OCI-LY1 (cell line): ENCODE results near the gene CLDND2.

ENCODE experiments used
- H2AFZ ChIP-seq: fragments of 200-600 bp; sonication (generic), shearing (Covaris generic); 2 replicates; pipeline ENCODE4 v1.6.0; 2014; ENCODE audit warnings: antibody characterized with exemption, mild to moderate bottlenecking, low read length
- H3F3A ChIP-seq: fragments of 200-600 bp; sonication (generic), shearing (Covaris generic); 2 replicates; pipeline ENCODE4 v1.6.0; 2014; ENCODE audit warnings: mild to moderate bottlenecking, antibody characterized with exemption, low read length, moderate library complexity; ENCODE audit not compliant: insufficient read depth
- H3K27ac ChIP-seq: fragments of 200-600 bp; sonication (generic); 2 replicates; pipeline ENCODE4 v1.5.1; 2014; ENCODE audit warnings: low read length, mixed run types, mild to moderate bottlenecking, low read depth; ENCODE audit not compliant: poor library complexity, severe bottlenecking
- H3K27me3 ChIP-seq: fragments of 200-600 bp; sonication (generic); 2 replicates; pipeline ENCODE4 v1.6.0; 2014; ENCODE audit warnings: antibody characterized with exemption, mild to moderate bottlenecking, low read length, moderate library complexity; ENCODE audit not compliant: insufficient read depth
- H3K36me3 ChIP-seq: fragments of 200-600 bp; sonication (generic); 2 replicates; pipeline ENCODE4 v1.6.1; 2014; ENCODE audit warnings: mild to moderate bottlenecking, antibody characterized with exemption, low read length, moderate library complexity, mixed read lengths; ENCODE audit not compliant: insufficient read depth
- H3K4me1 ChIP-seq: fragments of 200-600 bp; sonication (generic); 2 replicates; pipeline ENCODE4 v1.5.1; 2014; ENCODE audit warnings: mild to moderate bottlenecking, low read length, moderate library complexity; ENCODE audit not compliant: insufficient read depth, severe bottlenecking
- H3K4me2 ChIP-seq: fragments of 200-600 bp; sonication (generic), shearing (Covaris generic); 2 replicates; pipeline ENCODE4 v1.6.1; 2014; ENCODE audit warnings: low read length
- H3K4me3 ChIP-seq: fragments of 200-600 bp; sonication (generic); 2 replicates; pipeline ENCODE4 v1.5.1; 2014; ENCODE audit warnings: low read length, low read depth, mild to moderate bottlenecking, mixed read lengths; ENCODE audit not compliant: poor library complexity, severe bottlenecking
- H3K79me2 ChIP-seq: fragments of 200-600 bp; shearing (Covaris generic); 2 replicates; pipeline ENCODE4 v1.6.1; 2016; ENCODE audit warnings: mixed run types, low read length, mixed read lengths; ENCODE audit not compliant: insufficient read depth
- H3K9ac ChIP-seq: fragments of 200-600 bp; sonication (generic), shearing (Covaris generic); 2 replicates; pipeline ENCODE4 v1.6.1; 2014; ENCODE audit warnings: mild to moderate bottlenecking, low read length, mixed read lengths
- H3K9me2 ChIP-seq: fragments of 200-600 bp; sonication (generic), shearing (Covaris generic); 2 replicates; pipeline ENCODE4 v1.6.1; 2014; ENCODE audit warnings: low read depth, mild to moderate bottlenecking, low read length, mixed read lengths
- H3K9me3 ChIP-seq: fragments of 200-600 bp; shearing (Covaris generic); 2 replicates; pipeline ENCODE4 v1.6.1; 2014; ENCODE audit warnings: low read length, mixed read lengths
- H4K20me1 ChIP-seq: fragments of 200-600 bp; sonication (generic), shearing (Covaris generic); 2 replicates; pipeline ENCODE4 v1.6.0; 2016; ENCODE audit warnings: mild to moderate bottlenecking, low read length; ENCODE audit not compliant: insufficient read depth
- CTCF ChIP-seq: fragments of 200-600 bp; sonication (generic), shearing (Covaris generic); IDR thresholded peaks from 2 replicates; pipeline ENCODE4 v1.5.1; 2017; ENCODE audit warnings: mild to moderate bottlenecking, antibody characterized with exemption, low read length, moderate library complexity, mixed read lengths
- EZH2 ChIP-seq: fragments of 200-600 bp; sonication (generic), shearing (Covaris generic); IDR thresholded peaks from 2 replicates; pipeline ENCODE4 v1.8.0; 2017; ENCODE audit warnings: borderline replicate concordance, mixed run types, mild to moderate bottlenecking, antibody characterized with exemption, low read length, moderate library complexity, mixed read lengths

The CLDND2 gene

GRCh38 chr19:51386882-51387520 lies 18.2 kb upstream of the CLDND2 start:
- Histone ChIP-seq H3K79me2 (no peaks in the 10 kb centered on the region), H3K27me3 (peaks cover 6% of the 10 kb centered on the region; the same call in 1 of the 2 replicates), H2AFZ (no peak overlapping the region), H3K9ac (no peak overlapping the region), H3K4me3 (no peak overlapping the region), H3K4me2 (no peak overlapping the region), H3K36me3 (no peaks in the 10 kb centered on the region), H3K4me1 (peaks cover 20% of the 10 kb centered on the region), H3K9me2 (no peaks in the 10 kb centered on the region), H3K9me3 (no peaks in the 10 kb centered on the region), H3F3A (no peaks in the 10 kb centered on the region), H3K27ac (no peak overlapping the region), H4K20me1 (no peaks in the 10 kb centered on the region)
- no peak for TF ChIP-seq EZH2
- TF ChIP-seq CTCF: no peak

DNA sequence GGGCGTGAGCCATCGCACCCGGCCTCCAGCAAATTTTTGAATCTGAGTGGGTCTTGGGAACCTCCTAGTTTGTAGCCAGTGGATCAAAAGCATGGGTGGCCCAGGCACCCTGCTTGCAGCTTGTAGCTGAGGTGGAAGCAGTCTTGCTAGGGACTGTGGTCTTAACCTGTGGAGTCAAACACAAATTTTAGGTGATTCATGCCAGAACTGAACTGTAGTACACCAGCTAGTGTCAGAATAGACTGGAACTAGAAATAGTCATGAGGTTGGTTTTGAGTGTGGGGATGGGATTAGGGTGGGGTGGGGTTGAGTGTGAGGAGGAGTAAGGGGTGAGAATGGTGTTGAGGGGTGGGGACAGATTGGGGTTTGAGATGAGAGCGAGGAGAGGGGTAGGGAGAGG lies 13.2 kb upstream of the CLDND2 start:
- no peaks in the 10 kb centered on the region for H3K4me1 ChIP-seq
- H4K20me1 ChIP-seq: no peaks in the 10 kb centered on the region
- no peak overlapping the region for H3K9ac ChIP-seq
- no peak overlapping the region for H3K4me2 ChIP-seq
- H3K36me3 ChIP-seq: no peaks in the 10 kb centered on the region; the same call in 1 of the 2 replicates
- no peak overlapping the region for H3K4me3 ChIP-seq
- no peak overlapping the region for H2AFZ ChIP-seq
- H3F3A ChIP-seq: no peaks in the 10 kb centered on the region
- no peaks in the 10 kb centered on the region for H3K9me2 ChIP-seq
- H3K79me2 ChIP-seq: no peaks in the 10 kb centered on the region
- peaks cover 12% of the 10 kb centered on the region; the same call in 1 of the 2 replicates for H3K27me3 ChIP-seq
- TF ChIP-seq EZH2 (no peak), CTCF (no peak)
- H3K9me3 ChIP-seq: no peaks in the 10 kb centered on the region
- no peak overlapping the region for H3K27ac ChIP-seq

- H3K79me2 ChIP-seq: no peaks in the 10 kb centered on the region
- H3K4me3 ChIP-seq: no peak overlapping the region
- no peak overlapping the region for H3K9ac ChIP-seq
- H2AFZ ChIP-seq: no peak overlapping the region
- peaks cover 12% of the 10 kb centered on the region; the same call in 1 of the 2 replicates for H3K27me3 ChIP-seq
- H3K36me3 ChIP-seq: no peaks in the 10 kb centered on the region; the same call in 1 of the 2 replicates
- H3K27ac ChIP-seq: no peak overlapping the region
- H3K4me2 ChIP-seq: no peak overlapping the region
- no peaks in the 10 kb centered on the region for H3K4me1 ChIP-seq
- no peaks in the 10 kb centered on the region for H3K9me3 ChIP-seq
- TF ChIP-seq CTCF (no peak), EZH2 (no peak)
- no peaks in the 10 kb centered on the region for H3F3A ChIP-seq
- H3K9me2 ChIP-seq: no peaks in the 10 kb centered on the region
- H4K20me1 ChIP-seq: no peaks in the 10 kb centered on the region
These were observed 11.6 kb upstream of the CLDND2 start for GRCh38 chr19:51380379-51380778.
